ENCODE data around the gene CA11. TPM values are rescaled to one million over a fixed set of nuclear protein-coding genes. Genes with fewer than 3 reads are reported as not detected.
A peak's percentile ranks its signal among the peaks of the same experiment; 100 is the strongest.
"Not testable (repeated sequence)": the region's sequence is repeated elsewhere in the genome, so short reads cannot be mapped to it uniquely, and the experiment has no call there.

The CA11 gene
- total RNA-seq, 1 donor from 2014 or later, result 3.7 TPM

DNA sequence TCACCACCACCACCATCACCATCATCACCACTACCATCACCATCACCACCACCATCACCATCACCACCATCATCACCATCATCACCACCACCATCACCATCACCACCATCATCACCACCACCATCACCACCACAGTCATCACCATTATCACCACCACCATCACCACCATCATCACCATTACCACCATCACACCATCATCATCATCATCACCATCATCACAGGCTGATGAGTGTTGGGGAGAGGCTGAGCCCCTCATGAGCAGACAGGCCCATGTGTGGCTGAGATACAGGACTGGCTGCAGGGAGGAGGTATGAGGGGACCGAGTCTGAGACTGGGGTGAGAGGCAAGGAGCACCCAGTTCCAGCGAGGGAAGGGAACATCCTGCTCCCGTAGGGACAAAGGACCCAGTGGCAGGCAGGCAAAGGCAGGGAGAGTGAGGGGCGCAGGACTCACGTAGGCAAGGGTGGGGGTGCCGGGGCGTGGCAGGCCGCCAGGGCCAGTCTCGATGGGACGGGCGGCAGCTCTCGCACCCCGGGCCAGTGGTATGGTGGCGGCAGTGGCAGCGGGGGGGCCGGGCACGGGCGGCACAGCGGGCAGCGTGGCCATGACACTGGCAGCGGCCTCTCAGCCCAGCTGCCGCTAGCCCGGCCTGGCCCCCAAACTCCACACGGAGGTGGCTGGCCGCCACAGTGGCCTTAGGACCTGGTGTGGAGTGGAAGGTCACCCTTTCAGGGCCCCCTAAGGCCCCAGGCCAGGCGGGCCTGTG lies 24.1 kb upstream of the CA11 start:
- DNase-seq, result no peak

- DNase-seq, result no peak
Observed at GRCh38 chr19:48668761-48669160, 22.8 kb upstream of the CA11 start.

- no peak for DNase-seq
Observed at GRCh38 chr19:48668332-48668731, 22.3 kb upstream of the CA11 start.

DNA sequence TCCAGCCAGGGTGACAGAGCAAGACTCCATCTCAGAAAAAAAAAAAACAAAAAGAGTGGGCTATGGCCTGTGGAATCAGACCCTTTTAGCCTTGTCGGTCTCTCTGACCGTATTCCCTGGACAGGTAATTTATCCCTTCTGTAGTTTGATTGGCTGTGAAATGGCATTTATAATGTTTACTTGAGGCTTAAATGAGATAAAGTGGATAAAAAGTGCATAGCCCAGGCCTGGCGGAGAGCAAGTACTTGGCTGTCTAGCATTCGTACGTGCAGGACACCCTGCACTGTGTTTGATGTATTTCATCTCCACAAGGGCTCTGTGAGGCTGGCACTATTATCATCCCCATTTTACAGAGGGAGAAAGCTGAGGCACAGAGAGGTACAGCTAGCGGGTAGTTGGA lies 19.8 kb upstream of the CA11 start:
- no peak for DNase-seq

DNA sequence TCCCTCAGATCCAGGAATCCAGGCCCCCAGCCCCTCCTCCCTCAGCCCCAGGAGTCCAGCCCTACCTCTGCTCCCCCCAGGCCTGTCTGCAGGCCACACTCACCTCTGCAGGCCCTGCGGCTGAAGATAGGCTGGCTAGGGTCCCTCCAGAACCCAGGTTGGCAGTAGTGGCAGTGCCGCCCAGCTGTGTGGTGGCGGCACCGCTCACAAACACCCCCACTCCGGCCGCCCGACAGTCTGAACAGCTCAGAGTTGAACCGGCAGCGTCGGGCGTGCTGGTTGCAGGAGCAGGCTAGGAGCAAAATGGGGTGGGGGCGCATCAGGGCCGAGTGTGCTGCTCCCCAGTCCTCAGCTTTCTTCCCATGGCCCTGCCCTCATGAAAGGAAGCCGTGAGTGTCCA lies 18.5 kb upstream of the CA11 start:
- no peak for DNase-seq

- DNase-seq, result no peak
Observed at GRCh38 chr19:48663667-48664066, 17.7 kb upstream of the CA11 start.

GRCh38 chr19:48661711-48662090 lies 15.7 kb upstream of the CA11 start:
- DNase-seq, result no peak

DNA sequence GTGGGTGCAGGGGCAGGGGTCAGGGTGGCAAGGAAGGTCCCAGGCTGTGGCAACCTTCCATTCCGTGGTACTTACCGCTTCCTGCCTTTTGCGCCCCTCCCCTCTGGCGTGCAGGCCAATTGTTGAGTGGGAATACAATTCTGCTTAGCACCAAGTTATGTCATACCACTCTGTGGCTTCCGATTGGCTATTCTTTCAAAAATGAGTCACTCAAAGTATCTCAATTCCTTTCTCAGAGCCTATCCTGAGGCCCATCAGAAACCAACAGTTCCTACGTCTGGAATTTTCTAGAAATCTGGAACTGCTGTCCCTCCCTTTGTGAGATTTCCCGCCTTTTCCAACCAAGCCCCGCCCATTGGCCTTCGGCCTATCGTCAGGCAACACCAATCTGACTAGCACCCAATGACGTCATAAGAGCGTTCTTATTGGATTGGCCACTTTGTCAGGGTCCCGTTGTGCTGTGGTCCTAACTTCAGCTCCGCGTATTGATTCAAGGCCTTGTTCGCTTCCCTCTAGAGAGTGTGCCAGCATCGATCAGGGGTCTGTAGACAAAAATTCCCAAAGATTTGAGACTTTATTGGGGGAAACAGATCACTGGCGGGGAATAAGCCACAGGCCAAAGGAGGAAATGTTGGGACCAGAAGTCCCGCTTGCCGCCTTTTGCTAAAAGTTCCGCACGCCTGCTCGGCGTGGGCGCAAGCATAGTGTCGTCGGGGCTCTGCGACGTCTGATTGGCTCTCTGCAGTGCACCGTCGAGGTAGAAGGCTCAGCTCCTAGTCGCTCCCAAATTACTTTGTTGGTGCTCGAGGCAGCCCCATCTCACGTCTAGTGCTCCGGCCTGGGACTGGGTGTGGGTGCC lies 15.1 kb upstream of the CA11 start:
- DNase-seq, result peak; percentile 87

- no peak for DNase-seq
Observed at GRCh38 chr19:48659768-48660167, 13.8 kb upstream of the CA11 start.

DNA sequence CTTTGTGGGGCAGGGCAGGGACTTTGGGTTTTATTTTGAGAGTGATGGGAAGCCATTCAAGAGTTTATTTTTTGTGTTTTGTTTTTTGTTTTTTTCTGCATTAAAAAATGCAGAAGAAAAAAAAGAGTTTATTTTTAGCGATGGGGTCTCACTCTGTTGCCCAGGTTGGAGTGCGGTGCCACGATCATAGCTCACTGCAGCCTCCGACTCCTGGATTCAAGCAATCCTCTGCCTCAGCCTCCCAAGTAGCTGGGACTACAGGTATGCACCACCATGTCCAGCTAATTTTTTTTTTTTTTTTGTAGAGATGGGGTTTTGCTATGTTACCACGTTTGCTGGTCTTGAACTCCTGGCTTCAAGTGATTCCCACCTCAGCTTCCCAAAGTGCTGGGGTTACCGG lies 12.5 kb upstream of the CA11 start:
- DNase-seq, result no peak

GRCh38 chr19:48657828-48658227 lies 11.8 kb upstream of the CA11 start:
- DNase-seq, result not testable (repeated sequence)

GRCh38 chr19:48656840-48657474 lies 11.0 kb upstream of the CA11 start:
- peak; percentile 75 for DNase-seq

DNA sequence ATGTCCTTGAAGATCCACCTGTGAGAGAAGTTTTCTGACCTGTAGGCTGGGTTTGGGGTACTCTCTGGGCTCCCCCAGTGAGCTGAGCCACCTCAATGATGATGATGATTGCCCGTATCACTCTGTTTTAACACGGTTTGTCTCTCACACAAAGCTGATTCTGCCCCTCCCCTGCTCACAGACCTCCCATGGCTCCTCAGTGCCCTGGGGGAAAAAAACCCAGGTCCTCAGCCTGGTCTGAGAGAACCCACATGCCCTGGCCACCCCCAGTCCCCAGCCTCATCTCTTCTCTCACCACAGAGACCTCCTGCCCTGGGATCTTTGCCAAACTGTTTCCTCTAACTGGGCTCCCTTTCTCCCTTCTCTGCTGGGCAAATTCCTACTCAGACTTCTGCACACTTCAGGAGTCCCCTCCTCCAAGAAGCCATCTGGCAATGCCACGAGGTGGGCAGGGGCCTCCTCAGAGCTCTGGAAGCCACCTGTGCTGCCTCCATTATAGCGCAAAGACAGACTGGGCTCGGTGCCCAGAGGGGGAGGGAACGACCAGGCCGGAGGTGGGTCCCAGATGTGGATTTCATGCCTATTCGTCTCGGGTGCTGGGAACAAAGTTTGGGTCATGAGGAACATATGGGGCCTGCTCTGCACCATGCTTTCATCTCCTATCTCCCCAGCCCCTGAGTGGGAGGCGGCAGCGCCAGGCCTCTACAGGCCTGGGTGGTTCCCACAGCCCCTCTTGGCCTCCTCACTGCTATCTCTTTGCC lies 8.5 kb upstream of the CA11 start:
- DNase-seq, result peak; percentile 95

GRCh38 chr19:48651683-48652048 lies 5.7 kb upstream of the CA11 start:
- no peak for DNase-seq

DNA sequence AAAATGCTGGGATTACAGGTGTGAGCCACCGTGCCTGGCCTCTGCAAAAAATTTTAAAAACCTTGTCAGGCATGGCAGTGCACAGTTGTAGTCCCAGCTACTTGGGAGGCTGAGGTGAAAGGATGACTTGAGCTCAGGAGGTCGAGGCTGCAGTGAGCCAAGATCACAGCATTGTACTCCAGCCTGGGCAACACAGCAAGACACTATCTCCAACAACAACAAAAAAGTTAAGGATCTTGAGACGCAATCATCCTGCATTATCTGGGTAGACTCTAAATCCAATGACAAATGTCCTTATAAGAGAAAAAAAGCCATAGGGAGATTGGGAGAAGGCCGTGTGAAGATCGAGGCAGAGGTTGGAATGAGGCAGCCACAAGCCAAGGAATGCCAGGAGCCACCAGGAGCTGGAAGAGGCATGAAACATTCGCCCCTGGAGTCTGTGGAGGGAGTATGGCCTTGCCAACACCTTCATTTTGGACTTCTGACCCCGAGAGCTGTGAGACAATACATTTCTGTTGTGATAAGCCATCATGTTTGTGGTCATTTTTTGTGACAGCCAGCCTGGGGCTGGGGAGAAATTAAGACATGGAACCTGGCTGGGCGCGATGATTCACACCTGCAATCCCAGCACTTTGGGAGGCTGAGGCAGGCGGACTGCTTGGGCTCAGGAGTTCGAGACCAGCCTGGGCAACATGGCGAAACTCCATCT lies 5.1 kb upstream of the CA11 start:
- no peak for DNase-seq

DNA sequence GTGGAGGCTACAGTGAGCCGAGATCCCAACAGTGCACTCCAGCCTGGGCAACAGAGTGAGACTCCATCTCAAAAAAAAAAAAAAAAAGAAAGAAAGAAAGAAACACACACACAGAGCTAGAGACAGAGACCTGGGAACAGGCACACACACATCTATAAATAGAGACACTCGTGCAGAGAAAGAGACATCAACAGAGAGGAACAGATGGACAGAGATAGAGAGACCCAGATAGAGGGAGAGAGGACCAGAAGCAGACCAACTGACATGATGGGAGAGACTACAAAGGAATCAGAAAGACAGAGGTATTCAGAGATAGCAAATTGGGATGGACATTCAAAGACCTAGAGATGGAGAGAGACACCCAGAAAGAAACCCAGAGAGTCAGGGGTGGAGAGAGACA lies 2.1 kb upstream of the CA11 start:
- peak; percentile 24 for DNase-seq

- peak; percentile 28 for DNase-seq
Observed at GRCh38 chr19:48646722-48647216, 782 bp upstream of the CA11 start.

DNA sequence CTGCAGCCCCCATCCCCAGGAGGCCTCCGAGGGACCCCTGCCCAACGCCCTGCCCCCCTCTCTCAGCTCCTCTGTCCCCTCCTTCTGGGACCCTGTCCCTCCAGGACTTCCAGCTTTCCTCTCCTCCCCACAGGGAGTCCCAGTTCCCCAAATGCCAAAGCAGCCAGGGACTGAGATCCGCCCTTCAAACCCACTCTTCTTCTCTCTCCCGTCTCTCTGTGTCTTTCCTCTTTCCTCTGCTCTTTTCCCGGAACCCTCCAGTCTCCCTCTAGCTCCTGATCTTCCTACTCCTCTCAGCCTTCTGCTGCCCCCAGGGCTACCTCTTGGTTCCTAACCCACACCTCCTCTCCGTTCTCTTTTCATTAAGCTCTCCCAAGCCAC lies 377 bp downstream of the CA11 start:
- no peak for DNase-seq

DNA sequence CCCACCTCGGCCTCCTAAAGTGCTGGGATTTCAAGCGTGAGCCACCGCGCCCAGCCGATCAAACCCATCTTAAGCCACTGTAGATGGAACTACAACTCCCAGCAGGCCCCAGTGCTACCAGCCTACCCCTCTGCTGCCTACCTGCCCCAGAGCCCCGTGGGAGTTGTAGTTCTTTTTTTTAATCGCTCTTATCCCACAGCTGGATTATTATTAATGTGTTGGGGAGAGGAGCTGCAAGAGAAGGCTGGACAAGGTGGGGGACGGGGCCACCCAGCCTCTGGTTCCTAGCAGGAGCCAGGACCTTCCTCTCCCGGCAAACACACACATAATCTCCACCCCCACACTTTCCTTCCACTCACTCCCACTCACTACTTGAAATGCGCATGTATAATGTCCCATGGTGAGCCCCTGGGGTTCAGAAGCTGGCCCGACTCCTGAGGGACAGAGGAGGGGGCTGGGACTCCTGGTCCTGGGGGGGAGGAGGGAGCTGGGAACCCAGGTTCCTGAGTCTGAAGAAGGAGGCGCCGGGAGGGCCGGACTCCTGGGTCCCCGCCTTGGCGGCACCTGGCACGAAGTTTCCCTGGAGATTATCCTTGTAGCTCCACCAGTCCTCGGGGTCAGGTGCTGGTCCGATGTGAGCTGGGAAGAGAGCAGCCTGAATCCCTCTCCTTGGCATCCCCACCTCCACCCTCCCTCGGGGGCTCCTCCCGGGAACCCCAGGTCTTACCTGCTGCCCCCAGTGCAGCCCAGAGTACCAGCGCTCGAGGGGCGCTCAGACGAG lies 958 bp downstream of the CA11 start:
- peak; percentile 90 for DNase-seq

GRCh38 chr19:48644355-48644754 lies 1.6 kb downstream of the CA11 start:
- DNase-seq, result no peak

DNA sequence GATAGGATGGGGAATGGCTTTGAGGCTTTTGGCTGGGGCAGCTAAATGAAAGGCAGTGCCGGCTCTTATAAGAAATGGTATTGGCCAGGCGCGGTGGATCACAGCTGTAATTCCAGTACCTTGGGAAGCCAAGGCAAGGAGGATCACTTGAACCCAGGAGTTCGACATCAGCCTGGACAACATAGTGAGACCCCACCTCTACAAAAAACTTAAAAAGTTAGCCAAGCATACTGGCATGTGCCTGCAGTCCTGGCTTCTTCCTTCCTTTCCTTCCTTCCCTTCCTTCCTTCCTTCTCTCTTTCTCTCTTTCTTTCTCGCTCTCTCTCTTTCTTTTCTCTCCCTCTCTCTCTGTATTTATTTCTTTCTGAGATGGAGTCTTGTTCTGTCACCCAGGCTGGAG lies 3.1 kb downstream of the CA11 start:
- DNase-seq, result no peak

Measured in tongue (tissue), 2 donors.